GM10266 (cell line): Measurements from ENCODE around the gene VTI1A.

ENCODE experiments used
- DNase-seq: peaks from one replicate; pipeline ENCODE4 v3.0.0; 2012; ENCODE audit errors: extremely low spot score
- CTCF ChIP-seq: IDR thresholded peaks from 2 replicates; pipeline ENCODE4 v1.5.1; 2012; ENCODE audit warnings: mild to moderate bottlenecking, low read depth; ENCODE audit not compliant: control insufficient read depth, insufficient read depth; ENCODE audit errors: missing control alignments

VTI1A gene

GRCh38 chr10:112708461-112708860 is 261.4 kb downstream of the VTI1A start:
- TF ChIP-seq CTCF, result no peak
- DNase-seq, result no peak

GRCh38 chr10:112710528-112710927 is 263.5 kb downstream of the VTI1A start:
- no peak for DNase-seq
- TF ChIP-seq CTCF, result no peak

GRCh38 chr10:112711366-112711765 is 264.4 kb downstream of the VTI1A start:
- no peak for TF ChIP-seq CTCF

GRCh38 chr10:112712536-112712935 is 265.5 kb downstream of the VTI1A start:
- DNase-seq, result no peak
- no peak for TF ChIP-seq CTCF

More at GRCh38 chr10:112711366-112711765, 264.4 kb downstream of the VTI1A start:
- no peak for DNase-seq

GRCh38 chr10:112713411-112713810 is 266.4 kb downstream of the VTI1A start:
- no peak for DNase-seq
- no peak for TF ChIP-seq CTCF

- TF ChIP-seq CTCF, result no peak
- no peak for DNase-seq
Measured at GRCh38 chr10:112715581-112715980, 268.6 kb downstream of the VTI1A start.

- no peak for TF ChIP-seq CTCF
- no peak for DNase-seq
Measured at GRCh38 chr10:112716076-112716475, 269.1 kb downstream of the VTI1A start.
